Stimulated activated CD4-positive, alpha-beta T cell treated with anti-CD3 and anti-CD28 coated beads, Interleukin-2, amount 100 ng/mL, for 4 hours (primary cell): ENCODE results near the gene THUMPD3.

Experiments used
- DNase-seq: peaks from one replicate; pipeline ENCODE4 v3.0.0-alpha.2; 2020; ENCODE audit warnings: low read depth

The THUMPD3 gene

DNA sequence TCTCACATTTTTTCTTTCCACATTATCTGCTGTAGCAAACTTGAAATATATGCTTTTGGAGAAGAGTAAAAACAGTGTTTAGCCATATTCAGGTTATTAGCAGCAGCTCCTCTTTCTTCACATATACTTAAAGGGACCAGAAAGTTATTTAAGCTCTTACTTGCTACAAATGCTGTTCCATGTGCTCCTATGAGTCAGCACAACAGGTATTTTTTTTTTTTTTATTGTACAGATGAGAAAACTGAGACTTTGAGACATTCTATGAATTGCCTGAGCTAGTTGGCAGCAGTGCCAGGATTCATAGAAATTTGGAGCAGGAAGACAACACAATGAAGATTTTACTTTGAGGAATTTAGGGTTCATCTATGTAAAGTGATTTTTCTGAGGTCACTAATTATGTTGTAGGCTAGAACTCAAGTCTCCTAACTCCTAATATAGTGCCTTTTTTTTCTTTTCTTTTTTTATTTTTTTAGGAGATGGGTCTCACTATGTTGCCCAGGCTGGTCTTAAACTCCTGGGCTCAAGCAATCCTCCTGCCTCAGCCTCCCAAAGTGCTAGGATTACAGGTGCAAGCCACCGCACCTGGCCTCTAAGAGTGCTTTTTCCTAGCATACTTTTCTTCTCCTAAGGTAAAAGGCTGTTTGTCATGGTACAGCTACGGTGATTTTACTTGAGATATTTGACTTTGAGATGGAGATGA lies 58.1 kb downstream of the THUMPD3 start:
- no peak for DNase-seq

DNA sequence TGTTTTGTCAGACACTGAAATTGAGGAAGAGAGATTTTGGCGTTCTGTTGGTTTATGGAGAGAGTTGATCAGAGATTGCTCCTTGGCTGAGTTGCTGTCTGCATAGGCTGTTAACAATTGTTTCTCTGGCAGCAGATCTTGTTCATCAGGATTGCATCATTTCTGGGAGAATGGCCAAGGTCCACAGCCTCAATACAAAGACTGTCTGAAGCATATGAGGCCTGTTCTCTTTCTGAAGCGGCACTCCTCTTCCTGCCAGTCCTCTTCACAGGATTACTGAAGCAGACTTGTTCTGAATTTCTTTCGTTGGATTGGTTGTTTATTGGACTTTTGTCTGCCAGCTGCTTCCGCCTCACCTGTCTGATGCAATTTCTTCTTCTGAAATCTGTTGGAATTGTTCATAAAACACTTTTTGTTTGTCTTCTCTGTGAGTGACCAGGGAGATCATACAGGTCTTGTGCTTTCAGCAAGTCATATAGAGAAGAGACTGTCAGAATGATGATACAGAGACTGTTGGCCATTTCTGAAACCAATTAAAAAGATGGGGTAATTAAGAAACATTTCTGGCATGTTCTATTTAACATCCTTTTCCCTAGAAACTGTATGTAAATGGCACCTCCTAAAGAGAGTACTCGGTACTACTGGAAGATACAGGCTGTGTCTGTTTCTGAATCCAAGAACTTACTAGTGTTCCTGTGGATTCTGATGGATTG lies 60.0 kb downstream of the THUMPD3 start:
- DNase-seq = no peak

DNA sequence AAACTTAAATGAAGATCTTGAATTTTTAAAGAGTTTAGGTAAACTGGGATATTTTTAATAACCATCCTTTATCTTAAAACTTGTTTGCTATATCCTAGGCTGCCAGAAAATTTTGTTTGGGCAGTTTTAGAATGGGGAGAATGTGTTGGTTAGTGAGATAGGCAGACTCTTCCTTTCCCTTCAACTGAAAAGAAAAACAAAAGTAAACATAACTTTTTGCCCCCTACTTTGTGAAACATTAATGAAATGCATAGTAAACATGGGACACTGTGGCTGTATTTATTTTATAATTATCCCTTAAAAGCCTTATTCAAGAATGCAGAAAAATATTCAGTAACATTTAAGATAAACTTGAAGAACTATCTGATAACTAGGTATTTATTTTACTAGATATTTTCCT lies 65.6 kb downstream of the THUMPD3 start:
- DNase-seq = no peak

DNA sequence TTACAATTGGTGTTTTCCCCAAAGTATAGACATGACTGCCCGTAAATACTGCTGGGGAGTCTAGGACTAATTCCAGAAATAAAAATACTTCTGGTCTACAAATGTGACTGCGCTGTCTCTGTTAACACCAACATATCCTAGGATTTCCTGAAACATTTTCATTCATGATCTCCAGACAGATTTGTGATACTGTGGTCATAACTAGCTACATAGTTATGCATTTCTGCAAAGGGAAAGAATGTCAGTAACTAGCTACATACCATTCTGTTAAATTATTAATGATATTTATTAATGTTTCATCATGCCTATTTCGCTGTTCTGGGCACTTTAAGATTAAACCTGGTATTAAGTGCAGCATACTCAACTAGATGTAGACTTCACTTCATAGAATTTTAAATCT lies 67.9 kb downstream of the THUMPD3 start:
- no peak for DNase-seq

DNA sequence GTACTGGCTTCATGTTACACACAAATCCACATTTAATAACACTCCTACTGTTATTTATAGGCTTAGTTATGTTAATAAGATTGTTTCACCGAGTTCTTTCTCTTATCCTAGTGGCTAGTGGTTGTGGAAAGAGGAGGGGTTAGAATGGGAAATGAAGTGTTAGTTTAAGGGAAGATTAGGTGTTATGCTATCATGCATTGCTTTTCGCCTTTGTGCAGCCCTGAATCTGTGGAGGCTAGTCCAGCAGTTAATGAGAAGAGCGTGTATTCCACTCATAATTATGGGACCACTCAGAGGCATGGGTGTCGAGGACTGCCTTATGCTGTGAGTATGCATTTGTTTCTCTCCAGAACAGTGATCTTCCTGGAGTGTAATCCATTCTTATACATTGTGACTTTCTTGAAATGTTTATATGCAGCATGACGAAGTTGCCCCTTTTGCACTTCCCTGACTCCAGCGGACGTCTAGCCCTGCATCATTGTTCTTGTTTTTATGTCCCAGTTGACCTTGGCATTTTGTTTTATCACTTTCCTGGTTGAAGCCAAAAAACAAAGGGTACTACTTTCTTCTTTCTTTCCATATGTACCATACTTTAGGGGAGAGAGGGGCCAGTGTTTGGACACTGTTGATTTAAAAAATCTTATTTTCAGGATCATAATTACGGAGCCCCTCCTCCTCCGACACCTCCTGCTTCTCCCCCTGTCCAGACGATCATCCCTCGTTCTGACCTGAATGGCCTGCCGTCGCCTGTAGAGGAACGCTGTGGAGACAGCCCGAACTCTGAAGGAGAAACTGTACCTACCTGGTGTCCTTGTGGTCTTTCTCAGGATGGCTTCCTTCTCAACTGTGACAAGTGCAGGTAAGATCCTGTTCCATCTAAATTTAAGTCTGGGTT lies 71.0 kb downstream of the THUMPD3 start:
- DNase-seq = no peak

- no peak for DNase-seq
Measured at GRCh38 chr3:9435316-9435715, 72.5 kb downstream of the THUMPD3 start.
